Smooth muscle cell (in vitro differentiated cells): ENCODE data around the gene ME3. TPM values are rescaled to one million over a fixed set of nuclear protein-coding genes. Genes with fewer than 3 reads are reported as not detected.

Experiments
- DNase-seq: peaks from one replicate; lab custom pipeline; 2025; ENCODE audit not compliant: unreplicated experiment; lab: John Stamatoyannopoulos, UW
- H2AFZ ChIP-seq: fragments of 200-600 bp; sonication (generic); 2 replicates; pipeline ENCODE4 v1.6.0; 2016; ENCODE audit warnings: antibody characterized with exemption, low read depth, mild to moderate bottlenecking
- H3F3A ChIP-seq: fragments of 200-600 bp; sonication (generic); 2 replicates; pipeline ENCODE4 v1.6.0; 2017; ENCODE audit warnings: antibody characterized with exemption, low read depth
- H3K27ac ChIP-seq: fragments of 200-600 bp; sonication (generic); 2 replicates; pipeline ENCODE4 v1.5.1; 2016; ENCODE audit warnings: low read depth, mild to moderate bottlenecking
- H3K27me3 ChIP-seq: fragments of 200-600 bp; sonication (generic); 2 replicates; pipeline ENCODE4 v1.6.1; 2016; ENCODE audit warnings: low read depth, mild to moderate bottlenecking
- H3K36me3 ChIP-seq: fragments of 200-600 bp; sonication (generic); 2 replicates; pipeline ENCODE4 v1.5.1; 2016; ENCODE audit warnings: low read depth
- H3K4me1 ChIP-seq: fragments of 200-600 bp; sonication (generic); 2 replicates; pipeline ENCODE4 v1.5.1; 2016; ENCODE audit warnings: low read depth
- H3K4me2 ChIP-seq: fragments of 200-600 bp; sonication (generic); 2 replicates; pipeline ENCODE4 v1.6.0; 2016; ENCODE audit warnings: mild to moderate bottlenecking
- H3K4me3 ChIP-seq: fragments of 200-600 bp; sonication (generic); 2 replicates; pipeline ENCODE4 v1.5.1; 2016; ENCODE audit warnings: mild to moderate bottlenecking
- H3K79me2 ChIP-seq: fragments of 200-600 bp; sonication (generic); 2 replicates; pipeline ENCODE4 v1.6.0; 2016; ENCODE audit warnings: low read depth, mild to moderate bottlenecking
- H3K9ac ChIP-seq: fragments of 200-600 bp; sonication (generic); 2 replicates; pipeline ENCODE4 v1.6.0; 2016; ENCODE audit warnings: low read depth
- H3K9me3 ChIP-seq: fragments of 200-600 bp; sonication (generic); replicated peaks from 2 replicates; pipeline ENCODE4 v1.5.1; 2016; ENCODE audit warnings: low read depth
- H4K20me1 ChIP-seq: fragments of 200-600 bp; sonication (generic); 2 replicates; pipeline ENCODE4 v1.6.0; 2016; ENCODE audit warnings: low read depth
- WGBS: methylation state at CpG from one replicate; pipeline ENCODE4 v1.1.7; 2016; ENCODE audit warnings: low lambda C conversion rate; 5-methylcytosine and 5-hydroxymethylcytosine counted together
- polyA plus RNA-seq: library from polyadenylated mRNA; unstranded; fragments of >200 nt; fragmentation: Nextera tagmentation; extraction: Ambion mirVana; gene quantifications from 2 replicates; pipeline ENCODE4 v1.2.1, GENCODE V29; 2016
- total RNA-seq: library from RNA; depleted of rRNA; stranded (reverse); fragments of >200 nt; gene quantifications from 2 replicates; pipeline ENCODE4 v1.2.3, GENCODE V29; 2014
- TF ChIP-seq, protein P1 (sequence below): fragments of 200-600 bp; sonication (generic); IDR thresholded peaks from 2 replicates; pipeline ENCODE4 v1.5.1; 2017; ENCODE audit warnings: borderline replicate concordance, mild to moderate bottlenecking, antibody characterized with exemption; ENCODE audit not compliant: insufficient read depth, poor library complexity, severe bottlenecking

The ME3 gene
- total and polyA plus RNA-seq, 2 experiments from 2014 or later = 4.2 to 8.4 TPM

DNA sequence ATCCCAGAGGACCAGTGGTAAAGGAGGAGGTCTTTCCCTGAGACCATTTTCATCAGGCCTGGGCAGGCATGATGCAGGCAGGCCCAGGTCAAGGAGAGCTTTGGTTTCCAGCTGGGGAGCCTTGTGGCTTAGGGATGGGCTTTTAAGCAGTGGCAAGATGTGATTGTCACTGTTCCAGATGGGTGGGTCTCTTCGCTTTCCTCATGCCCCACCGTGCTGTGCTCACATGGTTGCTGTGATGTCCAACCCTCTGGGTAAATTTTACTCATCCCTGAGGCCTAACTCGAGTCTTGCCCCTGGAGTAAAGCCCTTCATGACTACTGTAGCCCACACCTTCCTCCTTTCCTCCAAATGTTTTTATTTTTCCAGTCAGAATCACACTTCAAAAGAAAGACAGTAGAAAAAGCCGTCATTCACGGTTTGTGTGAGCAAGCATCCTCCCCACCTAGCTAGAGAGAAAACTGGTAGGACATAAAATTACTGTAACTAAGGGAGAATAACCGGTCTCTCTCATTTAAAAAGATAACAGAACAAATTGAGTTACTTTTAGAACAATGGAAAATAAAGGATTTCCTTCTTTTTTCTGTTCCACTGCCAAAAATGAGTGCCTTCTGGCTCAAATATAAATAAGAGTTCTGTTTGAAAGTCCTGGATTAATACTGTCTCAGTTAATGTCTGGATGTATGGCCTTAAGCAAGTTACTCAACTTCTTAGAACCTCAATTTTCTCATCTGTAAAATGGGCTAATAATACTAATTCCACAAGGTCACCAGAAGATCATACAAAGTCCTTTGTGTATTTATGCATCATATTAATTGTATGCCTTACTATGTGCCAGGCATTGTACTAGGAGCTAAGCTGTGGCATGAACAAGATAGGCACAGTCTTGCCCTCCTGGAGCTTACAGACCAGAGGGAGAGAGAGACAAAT is 84.9 kb downstream of the ME3 start:
- Histone ChIP-seq H3K27ac (no peak overlapping the region), H3F3A (no peaks in the 10 kb centered on the region), H3K4me1 (peaks cover 64% of the 10 kb centered on the region), H3K27me3 (no peaks in the 10 kb centered on the region), H3K4me2 (no peak overlapping the region), H3K9ac (no peak overlapping the region), H4K20me1 (no peaks in the 10 kb centered on the region), H3K36me3 (no peaks in the 10 kb centered on the region), H3K79me2 (no peaks in the 10 kb centered on the region), H3K9me3 (no peaks in the 10 kb centered on the region), H2AFZ (no peak overlapping the region), H3K4me3 (no peak overlapping the region)
- DNase-seq = no peak
- 87% methylated on average over 6 of the region's 6 CpGs for WGBS
- TF ChIP-seq, protein P1, sequence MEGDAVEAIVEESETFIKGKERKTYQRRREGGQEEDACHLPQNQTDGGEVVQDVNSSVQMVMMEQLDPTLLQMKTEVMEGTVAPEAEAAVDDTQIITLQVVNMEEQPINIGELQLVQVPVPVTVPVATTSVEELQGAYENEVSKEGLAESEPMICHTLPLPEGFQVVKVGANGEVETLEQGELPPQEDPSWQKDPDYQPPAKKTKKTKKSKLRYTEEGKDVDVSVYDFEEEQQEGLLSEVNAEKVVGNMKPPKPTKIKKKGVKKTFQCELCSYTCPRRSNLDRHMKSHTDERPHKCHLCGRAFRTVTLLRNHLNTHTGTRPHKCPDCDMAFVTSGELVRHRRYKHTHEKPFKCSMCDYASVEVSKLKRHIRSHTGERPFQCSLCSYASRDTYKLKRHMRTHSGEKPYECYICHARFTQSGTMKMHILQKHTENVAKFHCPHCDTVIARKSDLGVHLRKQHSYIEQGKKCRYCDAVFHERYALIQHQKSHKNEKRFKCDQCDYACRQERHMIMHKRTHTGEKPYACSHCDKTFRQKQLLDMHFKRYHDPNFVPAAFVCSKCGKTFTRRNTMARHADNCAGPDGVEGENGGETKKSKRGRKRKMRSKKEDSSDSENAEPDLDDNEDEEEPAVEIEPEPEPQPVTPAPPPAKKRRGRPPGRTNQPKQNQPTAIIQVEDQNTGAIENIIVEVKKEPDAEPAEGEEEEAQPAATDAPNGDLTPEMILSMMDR = no peak

DNA sequence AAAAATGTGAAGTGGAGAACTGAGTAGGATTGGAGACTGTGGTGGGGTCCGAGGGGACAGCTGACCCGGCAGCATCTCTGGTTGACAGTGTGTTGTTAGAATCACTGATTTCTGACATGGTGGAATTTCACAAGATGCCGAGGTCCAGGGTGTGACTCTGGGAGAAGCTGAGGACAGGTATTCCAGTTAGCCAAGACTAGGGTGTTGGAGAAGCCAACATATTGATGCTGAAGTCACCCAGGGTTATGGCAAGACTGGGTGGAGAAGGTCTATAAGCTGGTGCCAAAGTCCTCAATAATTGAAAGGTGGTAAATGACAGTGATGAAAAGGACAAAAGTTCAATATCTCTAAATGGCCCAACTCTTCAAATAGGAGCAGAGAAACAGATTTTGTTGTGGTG is 86.1 kb downstream of the ME3 start:
- DNase-seq = no peak
- no peaks in the 10 kb centered on the region for H3K9me3 ChIP-seq
- TF ChIP-seq, protein P1 = no peak
- H3K36me3 ChIP-seq = no peaks in the 10 kb centered on the region
- no peak overlapping the region for H3K9ac ChIP-seq
- no peak overlapping the region for H3K27ac ChIP-seq
- no peaks in the 10 kb centered on the region for H3F3A ChIP-seq
- 96% methylated on average over 3 of the region's 3 CpGs for WGBS
- H3K4me1 ChIP-seq = peaks cover 53% of the 10 kb centered on the region
- no peaks in the 10 kb centered on the region for H4K20me1 ChIP-seq
- no peaks in the 10 kb centered on the region for H3K27me3 ChIP-seq
- H3K4me3 ChIP-seq = no peak overlapping the region
- no peak overlapping the region for H3K4me2 ChIP-seq
- no peaks in the 10 kb centered on the region for H3K79me2 ChIP-seq
- no peak overlapping the region for H2AFZ ChIP-seq

DNA sequence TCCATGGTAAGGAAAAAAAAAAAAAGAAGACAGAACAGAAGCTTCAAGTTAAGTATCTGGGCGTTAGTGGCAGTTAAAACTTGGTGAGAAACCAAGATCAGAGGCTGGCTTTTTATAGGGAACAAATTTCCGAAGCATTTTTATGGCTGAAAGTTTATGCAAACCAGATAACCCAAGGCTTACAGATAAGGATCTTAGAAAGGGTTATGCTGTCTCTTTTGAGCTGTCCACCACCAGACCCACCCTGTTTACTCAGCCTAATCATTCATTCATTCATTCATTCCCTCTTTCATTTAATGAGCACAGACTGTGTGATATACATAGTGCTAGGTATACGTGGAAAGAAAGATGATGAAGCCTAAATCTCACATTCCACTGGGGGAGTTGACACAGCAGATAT is 89.5 kb downstream of the ME3 start:
- H3K36me3 ChIP-seq = no peaks in the 10 kb centered on the region
- H3F3A ChIP-seq = no peaks in the 10 kb centered on the region
- H3K4me1 ChIP-seq = peaks cover 27% of the 10 kb centered on the region
- WGBS = 19% methylated on average over 3 of the region's 3 CpGs
- H3K27ac ChIP-seq = no peak overlapping the region
- H2AFZ ChIP-seq = no peak overlapping the region
- no peak for DNase-seq
- no peaks in the 10 kb centered on the region for H3K79me2 ChIP-seq
- H3K27me3 ChIP-seq = no peaks in the 10 kb centered on the region
- TF ChIP-seq, protein P1 = no peak
- H3K4me3 ChIP-seq = no peak overlapping the region
- H3K9me3 ChIP-seq = no peaks in the 10 kb centered on the region
- no peak overlapping the region for H3K9ac ChIP-seq
- H4K20me1 ChIP-seq = no peaks in the 10 kb centered on the region
- no peak overlapping the region for H3K4me2 ChIP-seq
